GM19468 (cell line): Measurements from ENCODE around the gene TMEM62.

Experiments
- ATAC-seq: cut with Tn5 transposase; IDR thresholded peaks from one replicate; pipeline ENCODE4 v1.9.1; 2021; ENCODE audit warnings: mild to moderate bottlenecking, moderate library complexity, moderate number of reproducible peaks; ENCODE audit not compliant: unreplicated experiment; ENCODE audit errors: extremely low read depth

The TMEM62 gene

DNA sequence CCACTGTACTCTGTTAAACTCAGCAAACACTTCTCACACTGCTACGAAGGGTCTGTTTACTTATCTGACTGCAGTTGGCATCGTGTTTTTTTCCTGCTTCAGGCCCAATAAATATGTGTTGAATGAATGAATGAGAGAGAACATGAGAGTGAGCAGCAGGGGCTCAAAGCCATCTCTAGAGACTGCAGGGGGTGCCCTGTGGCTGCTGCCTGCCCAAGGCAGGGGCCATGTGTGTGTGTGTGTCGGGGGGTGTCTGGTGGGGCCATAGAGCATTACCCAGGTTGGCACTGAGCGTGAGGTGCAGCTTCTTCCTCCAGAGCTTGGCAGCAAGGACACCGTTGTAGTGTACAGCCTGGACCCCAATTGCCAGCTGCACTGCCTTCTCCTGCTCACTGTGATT lies 72.7 kb downstream of the TMEM62 start:
- ATAC-seq: no peak

DNA sequence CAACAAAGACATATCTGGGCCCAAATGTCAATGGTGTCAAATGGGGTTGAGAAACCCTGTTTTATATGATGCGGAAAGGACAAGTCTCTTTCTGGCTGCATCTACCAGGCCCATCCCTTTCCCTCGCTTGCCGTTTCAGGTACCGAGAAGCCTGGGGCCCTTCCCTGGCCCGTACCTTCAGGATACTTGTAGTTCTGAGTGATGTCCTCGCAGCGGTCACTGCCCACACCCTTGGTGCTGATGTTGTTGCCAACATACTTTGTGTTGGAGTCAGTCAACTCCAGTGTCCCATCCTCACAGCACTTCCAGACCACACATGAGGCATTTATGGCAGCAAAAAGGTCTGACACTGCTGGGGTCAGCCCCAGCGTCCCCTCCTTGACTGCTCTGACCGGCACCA lies 73.6 kb downstream of the TMEM62 start:
- ATAC-seq: no peak

DNA sequence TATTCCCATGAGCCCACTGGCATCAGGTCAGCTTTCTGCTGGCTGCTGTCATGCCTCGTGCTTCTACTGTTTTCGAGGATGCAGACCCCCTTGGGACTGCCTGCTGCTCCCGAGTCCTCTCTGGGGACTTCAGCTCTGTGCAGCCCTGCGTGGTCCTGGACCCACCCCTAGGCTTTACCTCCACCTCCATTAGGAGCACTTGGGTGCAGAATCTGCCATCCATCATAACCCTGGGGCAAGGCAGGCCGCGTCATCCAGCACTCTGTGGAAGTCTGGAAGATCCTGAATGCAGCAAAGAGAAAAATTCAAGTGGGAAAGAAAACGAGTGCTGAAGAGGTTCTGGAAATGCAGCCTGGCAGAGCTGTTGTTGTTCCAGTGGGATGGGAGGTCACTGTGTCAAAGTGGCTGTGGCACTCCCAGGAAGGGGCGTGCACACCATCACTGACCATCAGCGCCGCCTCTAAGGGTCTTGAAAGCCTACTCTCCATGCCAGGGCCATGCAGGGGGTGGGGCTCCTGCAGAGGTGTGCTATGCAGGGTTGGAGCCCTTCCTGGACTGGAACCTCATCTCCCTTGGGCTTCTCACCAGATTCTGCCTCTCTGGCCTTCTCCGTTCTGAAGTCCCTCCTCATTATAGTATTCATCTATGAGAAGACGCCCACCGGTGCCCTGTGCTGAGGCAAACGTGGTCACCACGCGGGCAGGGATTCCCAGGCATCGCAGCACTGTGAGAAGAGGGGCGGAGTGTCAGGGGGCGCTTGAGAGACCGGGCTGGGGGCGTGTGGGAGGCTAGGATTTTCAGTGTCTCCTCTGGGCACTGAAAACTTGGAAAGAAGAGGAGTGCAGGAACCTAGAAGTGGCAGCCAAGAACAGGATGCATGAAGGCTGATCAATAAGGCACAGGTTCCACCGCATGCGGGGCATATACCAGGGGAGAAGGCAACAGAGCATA lies 74.9 kb downstream of the TMEM62 start:
- no peak for ATAC-seq

DNA sequence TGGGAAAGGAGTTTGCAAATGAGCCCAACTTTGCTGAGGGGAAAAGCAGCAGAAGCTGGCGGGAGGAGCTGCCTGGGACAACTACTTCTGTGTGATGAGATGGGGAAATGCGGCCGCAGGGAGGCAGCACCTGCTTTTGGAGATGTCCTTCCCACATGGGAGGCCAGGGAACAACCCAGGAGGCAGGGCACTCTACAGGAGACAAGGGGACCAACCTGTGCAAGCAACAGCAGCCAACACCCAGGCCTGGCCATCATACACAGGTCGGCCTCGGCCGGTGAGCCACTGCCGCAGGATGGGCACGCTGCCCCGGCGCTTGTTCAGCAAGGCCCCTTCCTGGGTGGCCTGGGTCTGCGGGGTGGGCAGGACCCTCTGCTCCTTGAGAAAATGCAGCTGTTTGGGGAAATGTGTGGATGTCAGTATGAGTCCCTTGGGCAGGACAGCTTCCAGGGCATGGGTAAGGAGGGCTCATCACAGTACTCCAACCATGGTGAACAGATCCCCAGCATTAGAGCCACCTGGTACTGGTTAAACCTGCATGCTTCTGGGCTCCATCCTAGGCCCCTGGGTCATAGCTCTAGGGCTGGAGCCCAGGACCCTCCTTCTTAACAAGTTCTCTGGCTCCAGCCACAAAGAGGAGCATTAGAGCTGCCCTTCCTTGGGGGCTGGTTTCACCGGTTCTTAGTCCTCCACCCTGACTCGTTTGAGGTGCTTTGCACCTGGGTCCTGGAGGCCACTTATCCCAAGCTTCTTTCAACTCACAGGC lies 75.9 kb downstream of the TMEM62 start:
- ATAC-seq: no peak

DNA sequence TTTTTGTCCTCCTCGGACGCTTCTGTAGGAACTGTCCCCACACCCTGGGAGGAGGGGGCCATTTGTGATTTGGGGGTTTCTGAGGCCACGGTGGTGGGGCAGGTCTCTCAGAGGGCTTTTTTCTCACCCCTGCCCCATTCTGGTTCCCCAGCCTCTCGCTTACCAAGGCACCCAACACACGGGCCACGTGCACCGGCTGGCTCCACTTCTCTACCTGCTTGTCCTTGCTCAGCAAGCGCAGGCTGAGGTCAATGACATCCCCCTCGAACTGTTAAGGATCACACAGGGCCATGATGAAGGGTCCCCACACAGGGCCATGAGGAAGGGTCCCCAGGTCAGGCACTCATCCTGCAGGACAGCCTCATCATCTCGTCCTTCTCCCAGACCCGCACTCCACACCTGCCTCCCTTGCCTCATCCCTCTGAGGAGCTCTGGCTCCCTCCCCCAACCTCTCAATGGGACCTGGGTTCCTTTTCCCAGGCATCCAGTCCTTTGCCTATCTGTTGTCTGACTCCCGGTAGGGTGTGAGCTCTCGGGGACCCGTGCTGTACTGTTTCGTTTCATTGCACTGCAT lies 76.9 kb downstream of the TMEM62 start:
- no peak for ATAC-seq

- ATAC-seq: no peak
Measured at GRCh38 chr15:43210807-43211206, 77.4 kb downstream of the TMEM62 start.

DNA sequence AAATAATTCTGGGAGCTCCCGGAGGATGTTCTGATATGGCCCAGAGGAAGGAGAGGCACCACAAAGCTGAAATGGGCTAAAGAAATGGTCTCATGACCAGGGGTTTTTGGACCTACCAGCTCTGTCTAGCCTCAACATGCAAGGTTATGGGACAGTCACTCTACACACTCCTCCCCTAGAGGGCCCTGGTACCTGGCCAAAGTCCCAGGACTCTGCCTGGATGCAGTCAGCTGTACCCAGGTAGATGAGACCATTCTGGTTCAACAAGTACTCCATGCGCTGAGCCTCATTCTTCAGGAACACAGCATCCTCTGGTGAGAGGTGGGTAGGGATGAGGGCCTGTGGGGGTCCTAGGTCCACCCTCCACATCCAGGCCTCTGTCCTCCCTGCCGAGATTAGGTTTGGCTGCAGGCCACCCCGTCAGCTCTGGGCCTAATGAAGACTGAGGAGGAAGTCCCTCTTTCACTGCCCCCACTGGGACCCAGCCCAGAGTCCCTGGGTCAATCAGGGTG lies 77.9 kb downstream of the TMEM62 start:
- no peak for ATAC-seq

DNA sequence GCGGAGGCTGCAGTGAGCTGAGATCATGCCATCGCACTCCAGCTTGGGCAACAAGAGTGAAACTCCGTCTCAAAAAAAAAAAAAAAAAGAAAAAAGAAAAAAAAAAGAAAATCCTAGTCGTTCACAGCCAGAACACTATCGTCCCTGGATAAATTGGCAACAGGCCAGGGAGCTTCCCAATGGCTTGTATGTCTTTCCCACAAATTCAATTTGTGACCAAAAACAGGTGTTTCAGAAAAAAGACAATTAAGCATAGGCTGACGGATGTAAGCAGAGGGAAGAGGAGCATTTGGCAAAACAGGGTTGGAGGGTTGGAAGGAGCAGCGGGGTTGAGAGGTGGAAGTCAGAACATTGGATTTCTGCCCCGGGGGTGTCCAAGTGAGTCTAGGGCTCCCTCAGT lies 78.9 kb downstream of the TMEM62 start:
- ATAC-seq: no peak

GRCh38 chr15:43212951-43213350 lies 79.6 kb downstream of the TMEM62 start:
- no peak for ATAC-seq

GRCh38 chr15:43213466-43213865 lies 80.1 kb downstream of the TMEM62 start:
- no peak for ATAC-seq

DNA sequence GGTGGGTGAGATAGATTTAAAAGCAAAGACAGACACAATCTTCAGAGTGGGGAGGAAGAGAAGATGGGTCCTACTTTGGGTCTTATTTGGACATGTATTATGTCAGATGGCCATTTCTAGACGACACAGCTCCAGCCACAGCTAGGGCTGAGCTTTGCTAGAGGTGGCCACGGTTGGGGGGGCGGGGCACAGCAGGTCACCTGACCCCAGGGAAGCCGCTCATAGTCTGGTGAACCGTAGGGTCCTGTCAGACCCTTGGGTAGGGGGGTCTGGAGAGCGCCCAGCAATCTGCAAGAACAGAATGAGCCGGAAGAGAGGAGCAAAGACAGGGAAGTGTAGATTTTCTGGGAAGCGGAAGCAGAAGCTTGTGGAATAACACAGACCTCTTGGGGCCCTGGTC lies 80.8 kb downstream of the TMEM62 start:
- no peak for ATAC-seq

GRCh38 chr15:43214592-43215295 lies 81.4 kb downstream of the TMEM62 start:
- ATAC-seq: no peak

GRCh38 chr15:43215961-43216360 lies 82.6 kb downstream of the TMEM62 start:
- no peak for ATAC-seq

- no peak for ATAC-seq
Measured at GRCh38 chr15:43218908-43219706, 85.7 kb downstream of the TMEM62 start.

DNA sequence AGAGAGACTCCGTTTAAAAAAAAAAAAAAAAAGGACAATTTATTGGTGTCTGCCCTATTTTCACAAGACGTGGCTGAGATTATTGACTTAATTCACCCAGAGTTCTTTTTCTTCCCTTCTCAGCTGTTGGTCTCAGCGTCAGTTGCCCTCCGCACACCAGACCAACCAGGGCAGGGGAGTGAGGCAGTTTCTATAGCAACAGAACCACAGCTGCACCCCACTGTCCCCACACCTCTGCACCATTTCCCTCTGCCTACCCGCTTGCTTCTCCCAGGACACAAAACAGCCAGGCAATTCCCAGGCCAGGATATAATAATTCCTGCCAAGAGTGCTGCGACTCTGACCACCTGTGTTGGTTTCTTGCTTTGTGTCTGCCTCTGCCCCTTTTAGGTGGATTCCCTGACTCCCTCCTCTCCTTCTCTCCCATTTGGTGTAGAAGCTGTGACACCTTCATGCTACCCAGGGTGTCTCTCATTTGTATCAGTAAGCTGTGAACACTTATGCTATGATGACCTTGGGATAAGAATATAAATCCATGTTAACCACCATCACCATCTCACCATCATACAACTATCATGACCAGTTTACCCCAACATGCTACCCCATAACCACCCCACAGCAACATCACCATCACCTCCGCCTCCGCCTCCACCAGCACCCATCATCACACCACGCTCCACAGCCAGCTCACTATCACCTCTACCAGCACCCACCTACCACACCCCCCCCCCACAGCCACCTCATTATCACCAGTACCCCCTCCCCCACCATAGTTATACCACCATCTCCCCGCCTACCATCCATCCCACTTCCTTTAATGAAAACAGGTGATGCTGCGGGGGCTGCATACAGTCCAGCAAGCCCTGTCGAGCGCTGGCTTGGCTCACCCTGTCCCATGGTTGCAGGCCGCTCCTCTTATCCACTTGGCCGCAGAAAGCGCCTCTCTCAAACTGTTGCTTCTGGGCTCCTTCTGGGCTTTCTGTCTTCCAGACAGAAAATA lies 86.8 kb downstream of the TMEM62 start:
- ATAC-seq: no peak

- no peak for ATAC-seq
Measured at GRCh38 chr15:43220991-43221403, 87.6 kb downstream of the TMEM62 start, which contains the start of gene EPB42. EPB42 (minus strand) TSS chr15:43221018; CDS start chr15:43220825, 193 bp downstream.

DNA sequence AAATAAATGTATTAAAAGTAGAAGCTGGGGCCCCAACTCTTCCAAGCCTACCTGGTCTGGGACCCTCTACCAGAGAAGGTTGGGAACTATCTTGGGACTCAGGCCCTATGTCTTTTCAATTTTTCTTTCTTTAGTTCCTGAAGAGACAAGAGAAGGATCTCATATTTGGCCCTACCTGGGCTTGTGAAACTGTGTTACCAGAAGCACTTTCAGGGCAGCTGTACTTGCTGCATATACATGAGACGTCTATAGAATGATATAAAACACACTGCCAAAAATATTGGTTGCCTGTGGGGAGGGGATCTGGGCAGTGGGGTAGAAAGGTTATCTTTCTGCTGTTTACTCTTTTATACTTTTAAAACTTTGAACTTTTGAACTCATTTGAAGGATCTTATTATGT lies 88.0 kb downstream of the TMEM62 start:
- no peak for ATAC-seq
